Measurements from ENCODE around the gene OR2AG2. TPM values are rescaled to one million over a fixed set of nuclear protein-coding genes. Genes with fewer than 3 reads are reported as not detected.

OR2AG2 gene
- total and polyA plus RNA-seq, 9 of the 15 experiments (the other 6 are each of a cell fraction or from before 2014, with no cell fraction given): 0.15 to 0.91 (median 0.55) TPM

DNA sequence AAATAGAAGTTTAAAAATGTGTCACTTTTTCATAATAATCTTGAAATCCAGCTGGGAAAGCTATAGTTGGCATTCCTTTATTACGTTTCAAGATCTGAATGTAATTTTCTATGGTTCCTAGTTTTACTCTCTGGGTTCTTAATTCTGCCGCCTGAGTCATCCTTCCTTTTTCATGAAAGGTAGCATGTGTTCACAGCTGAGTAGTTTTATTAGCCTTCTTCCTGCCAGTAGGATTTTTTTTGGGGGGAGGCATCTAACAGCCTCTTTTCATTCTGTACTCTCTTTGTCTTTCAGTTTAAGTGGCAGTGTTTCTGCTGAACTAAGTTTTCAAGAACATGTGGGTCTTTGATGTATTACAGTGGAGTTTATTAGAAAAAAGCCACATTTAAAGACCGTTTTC is 36.5 kb downstream of the OR2AG2 start (continued):
- no peak for TF ChIP-seq RBM17 (IDR thresholded peaks at IDR 0.05; ENCODE audit: borderline replicate concordance, low read depth, low read length)
- TF ChIP-seq, protein P1, sequence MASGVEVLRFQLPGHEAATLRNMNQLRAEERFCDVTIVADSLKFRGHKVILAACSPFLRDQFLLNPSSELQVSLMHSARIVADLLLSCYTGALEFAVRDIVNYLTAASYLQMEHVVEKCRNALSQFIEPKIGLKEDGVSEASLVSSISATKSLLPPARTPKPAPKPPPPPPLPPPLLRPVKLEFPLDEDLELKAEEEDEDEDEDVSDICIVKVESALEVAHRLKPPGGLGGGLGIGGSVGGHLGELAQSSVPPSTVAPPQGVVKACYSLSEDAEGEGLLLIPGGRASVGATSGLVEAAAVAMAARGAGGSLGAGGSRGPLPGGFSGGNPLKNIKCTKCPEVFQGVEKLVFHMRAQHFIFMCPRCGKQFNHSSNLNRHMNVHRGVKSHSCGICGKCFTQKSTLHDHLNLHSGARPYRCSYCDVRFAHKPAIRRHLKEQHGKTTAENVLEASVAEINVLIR (CRISPR knock-in tag; IDR thresholded peaks at IDR 0.05): no peak
- TF ChIP-seq GATA2 (CRISPR knock-in tag; IDR thresholded peaks at IDR 0.05): no peak

DNA sequence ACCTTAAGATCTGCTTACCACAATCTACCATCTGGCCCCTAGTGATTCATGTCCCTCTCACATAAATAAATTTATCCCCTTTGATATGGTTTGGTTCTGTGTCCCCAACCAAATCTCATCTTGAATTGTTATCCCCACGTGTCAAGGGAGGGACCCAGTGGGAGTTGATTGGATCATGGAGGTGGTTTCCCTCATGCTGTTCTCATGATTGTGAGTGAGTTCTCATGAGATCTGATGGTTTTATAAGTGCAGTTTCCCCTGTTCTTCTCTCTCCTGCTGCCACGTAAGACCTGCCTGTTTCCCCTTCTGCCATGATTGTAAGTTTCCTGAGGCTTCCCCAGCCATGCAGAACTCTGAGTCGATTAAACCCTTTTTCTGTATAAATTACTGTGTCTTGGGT is 37.2 kb downstream of the OR2AG2 start:
- intact Hi-C loops (cut with micrococcal nuclease): no loop called here
- ChIA-PET CTCF (ENCODE audit: low intra/inter-chr PET ratio) (no interaction called here), POLR2A (interaction anchor here (2.6 kb wide), 1 partner anchor 11 kb away, joined by 7 read pairs; no protein-coding TSS in a partner anchor)
- no peaks in the 10 kb centered on the region for H4K20me1 ChIP-seq (replicated peaks; ENCODE audit: control insufficient read depth, insufficient read depth, low read length)
- FAIRE-seq (no peak), ATAC-seq (no peak), DNase-seq (ENCODE audit: extremely low read depth in 1 of 4, low spot score in 3 of 4) (no peak)
- no peak overlapping the region for H3K27ac ChIP-seq (ENCODE audit: extremely low read depth, low read depth, low read length)
- no peak overlapping the region for H2AFZ ChIP-seq (ENCODE audit: low read depth, low read length)
- no peak overlapping the region for H3K4me3 ChIP-seq
- H3K36me3 ChIP-seq (ENCODE audit: control insufficient read depth, insufficient read depth, low read length): no peaks in the 10 kb centered on the region
- no peaks in the 10 kb centered on the region; a peak in 1 of 5 replicates for H3K4me1 ChIP-seq (replicated peaks in 1 of 2; ENCODE audit: control insufficient read depth in 2 of 2, insufficient read depth in 2 of 2, low read length in 2 of 2)
- no peak overlapping the region for H3K4me2 ChIP-seq (ENCODE audit: insufficient read depth, low read length)
- H3K27me3 ChIP-seq (ENCODE audit: control insufficient read depth in 2 of 2, insufficient read depth in 2 of 2, low read length in 2 of 2): no peaks in the 10 kb centered on the region
- no TSS peak for BruUV-seq (replicated peaks)
- no peaks in the 10 kb centered on the region for H3K9me1 ChIP-seq (ENCODE audit: control insufficient read depth, insufficient read depth, low read length)
- 19% methylated on average over 3 of the region's 3 CpGs for WGBS (ENCODE audit: insufficient coverage, low coverage, missing lambda C conversion rate)
- in situ Hi-C loops (cut with MboI): no loop called here
- H3K79me2 ChIP-seq (ENCODE audit: control insufficient read depth, insufficient read depth, low read length): no peaks in the 10 kb centered on the region
- no peak overlapping the region for H3K9ac ChIP-seq (ENCODE audit: insufficient read depth in 1 of 2, low read depth in 2 of 2, low read length in 2 of 2)
- no peaks in the 10 kb centered on the region for H3K9me3 ChIP-seq (replicated peaks; ENCODE audit: control insufficient read depth, insufficient read depth, low read depth, low read length)
- TF ChIP-seq, protein P2, sequence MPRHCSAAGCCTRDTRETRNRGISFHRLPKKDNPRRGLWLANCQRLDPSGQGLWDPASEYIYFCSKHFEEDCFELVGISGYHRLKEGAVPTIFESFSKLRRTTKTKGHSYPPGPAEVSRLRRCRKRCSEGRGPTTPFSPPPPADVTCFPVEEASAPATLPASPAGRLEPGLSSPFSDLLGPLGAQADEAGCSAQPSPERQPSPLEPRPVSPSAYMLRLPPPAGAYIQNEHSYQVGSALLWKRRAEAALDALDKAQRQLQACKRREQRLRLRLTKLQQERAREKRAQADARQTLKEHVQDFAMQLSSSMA (CRISPR knock-in tag; IDR thresholded peaks at IDR 0.05): no peak
- TF ChIP-seq SREBF1 (IDR thresholded peaks at IDR 0.05; ENCODE audit: borderline replicate concordance, low read depth, low read length): no peak
- TF ChIP-seq CEBPB (tag; IDR thresholded peaks at IDR 0.05): no peak
- TF ChIP-seq HDGF (IDR thresholded peaks at IDR 0.05): no peak
- TF ChIP-seq RBM25 (IDR thresholded peaks at IDR 0.05; ENCODE audit: low read depth, low read length, severe bottlenecking): no peak
- no peak for TF ChIP-seq NFE2 (IDR thresholded peaks at IDR 0.05; ENCODE audit: low read depth)
- TF ChIP-seq XRCC3 (IDR thresholded peaks at IDR 0.05): no peak
- TF ChIP-seq, protein P3, sequence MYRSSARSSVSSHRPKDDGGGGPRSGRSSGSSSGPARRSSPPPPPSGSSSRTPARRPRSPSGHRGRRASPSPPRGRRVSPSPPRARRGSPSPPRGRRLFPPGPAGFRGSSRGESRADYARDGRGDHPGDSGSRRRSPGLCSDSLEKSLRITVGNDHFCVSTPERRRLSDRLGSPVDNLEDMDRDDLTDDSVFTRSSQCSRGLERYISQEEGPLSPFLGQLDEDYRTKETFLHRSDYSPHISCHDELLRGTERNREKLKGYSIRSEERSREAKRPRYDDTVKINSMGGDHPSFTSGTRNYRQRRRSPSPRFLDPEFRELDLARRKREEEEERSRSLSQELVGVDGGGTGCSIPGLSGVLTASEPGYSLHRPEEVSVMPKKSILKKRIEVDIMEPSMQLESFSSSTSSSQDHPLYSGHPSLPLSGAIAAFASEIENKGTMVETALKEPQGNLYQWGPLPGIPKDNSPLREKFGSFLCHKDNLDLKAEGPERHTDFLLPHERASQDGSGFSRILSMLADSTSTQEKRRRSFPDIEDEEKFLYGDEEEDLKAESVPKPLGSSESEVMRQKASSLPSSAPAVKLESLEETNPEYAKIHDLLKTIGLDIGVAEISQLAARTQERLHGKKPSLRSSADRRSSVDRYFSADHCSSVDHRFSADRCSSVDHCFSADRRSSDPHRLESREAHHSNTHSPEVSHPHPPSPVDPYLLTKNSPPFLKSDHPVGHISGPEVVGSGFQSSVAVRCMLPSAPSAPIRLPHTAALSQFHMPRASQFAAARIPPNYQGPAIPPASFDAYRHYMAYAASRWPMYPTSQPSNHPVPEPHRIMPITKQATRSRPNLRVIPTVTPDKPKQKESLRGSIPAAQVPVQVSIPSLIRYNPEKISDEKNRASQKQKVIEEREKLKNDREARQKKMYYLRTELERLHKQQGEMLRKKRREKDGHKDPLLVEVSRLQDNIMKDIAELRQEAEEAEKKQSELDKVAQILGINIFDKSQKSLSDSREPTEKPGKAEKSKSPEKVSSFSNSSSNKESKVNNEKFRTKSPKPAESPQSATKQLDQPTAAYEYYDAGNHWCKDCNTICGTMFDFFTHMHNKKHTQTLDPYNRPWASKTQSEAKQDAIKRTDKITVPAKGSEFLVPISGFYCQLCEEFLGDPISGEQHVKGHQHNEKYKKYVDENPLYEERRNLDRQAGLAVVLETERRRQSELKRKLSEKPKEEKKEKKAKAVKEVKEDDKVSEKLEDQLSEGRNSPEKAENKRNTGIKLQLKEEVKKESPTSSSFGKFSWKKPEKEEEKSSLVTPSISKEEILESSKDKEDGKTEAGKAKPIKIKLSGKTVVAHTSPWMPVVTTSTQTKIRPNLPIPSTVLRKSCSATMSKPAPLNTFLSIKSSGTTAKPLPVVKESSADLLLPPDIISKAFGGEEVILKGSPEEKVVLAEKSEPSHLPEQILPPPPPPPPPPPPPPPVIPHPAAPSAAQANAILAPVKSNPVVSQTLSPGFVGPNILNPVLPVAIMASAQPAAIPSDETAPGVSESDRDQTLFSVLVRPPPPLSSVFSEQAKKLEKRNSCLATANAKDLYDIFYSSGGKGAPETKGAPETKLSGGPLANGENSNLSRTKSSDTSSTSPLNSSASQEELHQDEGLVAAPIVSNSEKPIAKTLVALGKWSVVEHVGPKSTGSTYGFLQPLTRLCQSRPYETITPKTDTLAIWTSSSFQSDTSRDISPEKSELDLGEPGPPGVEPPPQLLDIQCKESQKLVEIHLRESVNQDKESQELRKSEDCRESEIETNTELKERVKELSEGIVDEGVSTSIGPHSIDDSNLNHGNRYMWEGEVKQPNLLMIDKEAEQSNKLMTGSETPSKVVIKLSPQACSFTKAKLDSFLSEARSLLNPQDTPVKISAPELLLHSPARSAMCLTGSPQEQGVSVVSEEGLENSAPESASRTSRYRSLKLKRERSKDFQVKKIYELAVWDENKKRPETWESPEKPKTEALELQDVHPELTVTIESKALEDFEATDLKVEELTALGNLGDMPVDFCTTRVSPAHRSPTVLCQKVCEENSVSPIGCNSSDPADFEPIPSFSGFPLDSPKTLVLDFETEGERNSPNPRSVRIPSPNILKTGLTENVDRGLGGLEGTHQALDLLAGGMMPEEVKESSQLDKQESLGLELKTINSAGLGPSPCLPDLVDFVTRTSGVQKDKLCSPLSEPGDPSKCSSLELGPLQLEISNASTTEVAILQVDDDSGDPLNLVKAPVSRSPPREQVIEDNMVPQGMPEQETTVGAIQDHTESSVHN (IDR thresholded peaks at IDR 0.05; ENCODE audit: borderline replicate concordance in 1 of 2, low read depth in 1 of 2): no peak

Measured in K562 (cell line).